IPS-11a (cell line): ENCODE measurements around the gene DNASE1L2.

Experiments
- H3K4me3 ChIP-seq: one replicate; pipeline ENCODE4 v1.5.1; 2013; ENCODE audit warnings: low read depth, low read length, control low read depth

Gene DNASE1L2

GRCh38 chr16:2223221-2223941 is 12.9 kb upstream of the DNASE1L2 start, which contains the start of gene E4F1:
E4F1 (plus strand) TSS chr16:2223591; CDS start chr16:2223614, 23 bp downstream.
- H3K4me3 ChIP-seq, result peak within 1 kb of the TSS; percentile 82

GRCh38 chr16:2223942-2224486 is 12.2 kb upstream of the DNASE1L2 start:
- peak overlapping the region; percentile 82 for H3K4me3 ChIP-seq

- no peak overlapping the region for H3K4me3 ChIP-seq
Observed at GRCh38 chr16:2226245-2226793, 9.9 kb upstream of the DNASE1L2 start.

- no peak overlapping the region for H3K4me3 ChIP-seq
Observed at GRCh38 chr16:2226918-2227317, 9.3 kb upstream of the DNASE1L2 start.

GRCh38 chr16:2228161-2228824 is 8.0 kb upstream of the DNASE1L2 start:
- H3K4me3 ChIP-seq, result no peak overlapping the region

- no peak overlapping the region for H3K4me3 ChIP-seq
Observed at GRCh38 chr16:2229091-2229490, 7.2 kb upstream of the DNASE1L2 start.

- no peak overlapping the region for H3K4me3 ChIP-seq
Observed at GRCh38 chr16:2229632-2230250, 6.5 kb upstream of the DNASE1L2 start.

GRCh38 chr16:2230376-2230775 is 5.9 kb upstream of the DNASE1L2 start:
- no peak overlapping the region for H3K4me3 ChIP-seq

- no peak overlapping the region for H3K4me3 ChIP-seq
Observed at GRCh38 chr16:2231016-2231931, 5.0 kb upstream of the DNASE1L2 start.

GRCh38 chr16:2232094-2232990 is 3.9 kb upstream of the DNASE1L2 start:
- no peak overlapping the region for H3K4me3 ChIP-seq

GRCh38 chr16:2233046-2233775 is 3.0 kb upstream of the DNASE1L2 start:
- no peak overlapping the region for H3K4me3 ChIP-seq

GRCh38 chr16:2233872-2234812 is 2.1 kb upstream of the DNASE1L2 start:
- no peak overlapping the region for H3K4me3 ChIP-seq

GRCh38 chr16:2234813-2235170 is 1.5 kb upstream of the DNASE1L2 start:
- H3K4me3 ChIP-seq, result no peak overlapping the region

- H3K4me3 ChIP-seq, result no peak overlapping the region
Observed at GRCh38 chr16:2235234-2235651, 1.0 kb upstream of the DNASE1L2 start.

GRCh38 chr16:2235695-2236336 is 428 bp upstream of the DNASE1L2 start:
- no peak overlapping the region for H3K4me3 ChIP-seq

- H3K4me3 ChIP-seq, result peak overlapping the region; percentile 13
Observed at GRCh38 chr16:2237102-2237482, 848 bp downstream of the DNASE1L2 start.

- no peak overlapping the region for H3K4me3 ChIP-seq
Observed at GRCh38 chr16:2237493-2238149, 1.4 kb downstream of the DNASE1L2 start.
